Globus pallidus (tissue), 1 donor: ENCODE results near the gene SGTB.
A peak's percentile ranks its signal among the peaks of the same experiment; 100 is the strongest.
"Not testable (repeated sequence)": the region's sequence is repeated elsewhere in the genome, so short reads cannot be mapped to it uniquely, and the experiment has no call there.

ENCODE experiments used
- DNase-seq: peaks from one replicate; pipeline ENCODE4 v3.0.0-alpha.2; 2015; ENCODE audit warnings: low spot score

The SGTB gene

DNA sequence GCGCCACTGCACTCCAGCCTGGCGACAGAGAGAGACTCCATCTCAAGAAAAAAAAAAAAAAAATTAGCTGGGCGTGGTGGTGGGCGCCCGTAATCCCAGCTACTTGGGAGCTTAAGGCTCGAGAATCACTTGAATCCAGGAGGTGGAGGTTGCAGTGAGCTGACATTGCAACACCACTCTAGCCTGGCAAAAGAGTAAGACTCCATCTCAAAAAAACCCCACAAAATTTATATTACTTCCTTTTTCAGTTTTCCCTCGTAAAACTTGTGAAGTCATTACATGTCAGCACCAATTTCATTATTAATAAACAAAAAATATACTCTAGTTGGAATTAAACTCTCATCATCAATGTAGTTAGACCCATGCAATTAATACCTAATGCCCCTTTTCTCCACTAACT is 53.2 kb downstream of the SGTB start:
- DNase-seq, result no peak

DNA sequence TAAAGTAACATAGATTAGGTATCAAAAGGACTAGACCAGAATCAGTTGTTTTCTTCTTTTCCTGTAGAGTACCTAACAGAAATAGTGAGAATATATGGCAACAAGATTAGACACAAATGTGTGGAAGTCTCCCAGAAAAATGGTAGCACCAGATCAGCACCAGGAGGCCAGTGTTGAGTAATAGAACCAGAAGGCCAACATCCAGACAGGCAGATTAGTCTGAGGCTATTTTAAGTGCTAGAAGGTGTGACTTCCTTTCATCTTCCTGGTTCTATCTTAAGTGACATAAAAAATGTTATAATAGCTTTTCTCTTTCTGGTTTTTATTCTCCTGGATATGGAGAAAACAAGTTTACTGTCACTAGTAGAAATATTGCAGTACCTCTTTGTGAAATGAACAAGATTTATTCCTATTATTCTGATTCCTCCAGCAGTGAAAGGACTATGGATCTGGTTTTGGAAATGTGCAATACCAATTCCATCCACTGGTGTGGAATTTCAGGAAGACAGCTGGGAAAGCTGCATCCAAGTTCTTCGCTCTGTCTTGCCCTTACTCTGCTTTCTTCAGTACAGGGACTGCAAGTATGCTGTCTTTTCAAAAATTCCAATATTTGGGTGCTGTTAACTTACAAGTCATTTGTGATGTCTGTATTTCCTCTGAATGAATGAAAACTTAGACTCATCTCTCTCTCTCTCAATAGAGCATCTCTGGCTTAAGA is 57.9 kb downstream of the SGTB start:
- no peak for DNase-seq

DNA sequence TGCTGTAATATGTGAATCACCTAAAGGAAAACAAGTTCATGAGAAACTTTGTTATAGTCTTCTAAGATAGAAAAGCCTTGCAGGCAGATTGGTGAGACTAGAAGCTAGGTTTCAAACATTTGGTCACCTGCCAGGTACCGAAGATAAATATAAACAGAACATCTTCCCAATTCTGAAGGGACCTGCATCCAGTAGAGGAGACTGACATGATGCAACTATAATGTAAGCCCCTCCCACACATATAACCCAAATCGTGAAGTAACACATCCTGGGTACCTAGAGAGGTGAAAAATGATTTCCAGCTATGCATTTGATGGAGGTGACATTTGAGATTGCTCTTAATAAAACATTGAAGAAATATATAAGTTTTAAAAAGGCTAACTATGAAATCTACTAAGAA is 67.2 kb downstream of the SGTB start:
- no peak for DNase-seq

DNA sequence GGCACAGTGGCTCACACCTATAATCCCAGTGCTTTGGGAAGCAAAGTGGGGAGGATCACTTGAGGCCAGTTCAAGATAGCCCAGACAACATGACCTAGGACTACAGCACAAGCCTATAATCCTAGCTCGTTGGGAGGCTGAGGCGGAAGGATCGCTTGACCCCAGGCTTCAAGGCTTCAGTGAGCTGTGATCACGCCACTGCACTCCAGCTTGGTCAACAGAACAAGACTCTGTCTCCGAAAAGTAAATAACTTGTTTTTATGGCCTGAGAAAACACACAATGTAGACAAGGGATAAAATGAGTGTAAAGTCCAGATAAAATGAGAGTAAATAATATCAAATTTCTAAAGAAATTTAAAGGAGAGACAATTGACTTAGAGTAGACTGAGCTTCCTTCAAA is 70.8 kb downstream of the SGTB start:
- no peak for DNase-seq

DNA sequence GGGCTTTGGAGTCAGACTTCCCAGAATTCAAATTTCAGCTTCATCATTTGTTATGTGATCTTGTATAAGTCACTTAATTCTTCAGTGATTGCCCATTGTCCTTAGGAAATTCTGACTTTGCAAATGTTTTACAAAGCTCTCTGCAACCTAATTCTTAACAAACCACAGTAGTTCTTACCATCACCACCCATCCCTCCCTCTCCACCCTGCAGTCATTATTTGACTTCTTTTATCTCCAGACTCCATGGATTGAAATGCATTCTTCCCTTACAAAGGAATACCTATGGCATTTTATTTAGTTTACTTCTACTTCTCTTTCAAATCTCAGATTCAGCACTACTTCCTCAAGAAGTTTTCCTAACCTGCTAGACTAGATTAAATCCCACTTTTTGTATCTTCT is 74.0 kb downstream of the SGTB start:
- no peak for DNase-seq

DNA sequence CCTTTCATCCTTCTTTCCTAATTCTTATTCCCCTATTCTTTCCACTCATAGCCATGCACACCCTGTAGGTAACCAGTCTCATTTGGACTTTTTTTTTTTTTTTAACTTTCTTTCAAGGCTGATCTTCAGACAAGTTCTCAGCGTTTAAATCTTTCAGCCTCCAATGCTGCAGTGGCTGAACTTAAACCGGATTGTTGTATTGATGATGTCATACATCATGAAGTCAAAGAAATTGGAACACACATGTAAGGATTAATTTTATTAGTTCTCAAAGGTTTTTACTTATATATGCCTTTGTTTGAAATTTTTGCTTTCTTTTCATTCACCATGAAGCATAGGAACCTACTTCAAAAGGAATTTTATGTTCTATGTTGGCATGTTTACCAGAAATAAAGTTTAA is 75.0 kb downstream of the SGTB start:
- DNase-seq, result no peak

DNA sequence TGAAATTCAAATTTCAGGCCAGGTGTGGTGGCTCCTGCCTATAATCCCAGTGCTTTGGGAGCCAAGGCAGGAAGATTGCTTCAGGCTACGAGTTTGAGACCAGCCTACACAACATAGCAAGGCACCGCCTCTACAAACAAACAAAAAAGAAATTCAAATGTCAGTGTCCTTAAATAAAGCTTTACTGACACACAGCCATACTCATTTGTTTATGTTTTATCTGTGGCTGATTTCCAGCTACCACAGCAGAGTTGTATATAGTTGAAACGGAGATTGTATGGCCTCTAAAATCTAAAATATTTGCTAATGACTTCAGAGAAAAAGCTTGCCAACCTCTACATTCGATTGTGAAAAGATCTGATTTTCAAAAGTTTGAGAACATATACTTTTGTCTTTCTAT is 81.7 kb downstream of the SGTB start:
- DNase-seq, result no peak

DNA sequence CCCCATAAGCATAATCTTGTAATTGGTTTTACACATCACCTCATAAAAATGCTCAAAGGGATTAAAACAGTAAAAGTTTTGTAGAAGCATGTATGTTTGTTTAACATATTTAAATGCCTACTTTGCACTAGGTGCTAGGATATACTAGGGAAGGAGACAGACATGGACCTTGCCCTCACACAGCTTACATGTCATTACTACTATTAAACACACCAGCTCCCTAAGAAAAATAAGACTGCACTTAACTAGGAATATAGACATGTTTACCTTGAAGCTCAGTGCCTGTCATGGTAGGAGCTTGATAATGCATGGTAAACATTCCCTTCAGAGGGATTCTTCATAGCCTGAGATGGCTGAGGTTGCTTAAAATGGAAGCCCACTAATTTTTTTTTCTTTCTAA is 90.9 kb downstream of the SGTB start:
- DNase-seq, result no peak

DNA sequence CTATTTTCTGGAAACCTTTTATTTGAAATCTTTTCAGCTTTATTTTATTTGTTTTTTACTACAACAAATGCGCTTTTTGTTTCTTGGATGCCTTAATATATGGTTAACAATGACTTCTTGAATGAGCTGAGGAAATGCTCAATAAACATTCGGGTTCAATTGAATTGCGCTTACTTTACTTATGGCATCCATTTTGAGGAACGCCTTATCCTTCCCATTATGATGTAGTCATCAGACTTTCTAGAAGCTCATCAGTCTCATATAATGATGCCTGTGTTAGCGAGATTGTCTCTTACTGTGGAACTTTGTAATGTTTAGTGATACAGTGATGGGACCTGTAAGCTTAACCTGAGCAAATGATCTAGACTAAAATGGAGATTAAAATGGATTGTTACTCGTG is 96.2 kb downstream of the SGTB start:
- peak; percentile 2 for DNase-seq

DNA sequence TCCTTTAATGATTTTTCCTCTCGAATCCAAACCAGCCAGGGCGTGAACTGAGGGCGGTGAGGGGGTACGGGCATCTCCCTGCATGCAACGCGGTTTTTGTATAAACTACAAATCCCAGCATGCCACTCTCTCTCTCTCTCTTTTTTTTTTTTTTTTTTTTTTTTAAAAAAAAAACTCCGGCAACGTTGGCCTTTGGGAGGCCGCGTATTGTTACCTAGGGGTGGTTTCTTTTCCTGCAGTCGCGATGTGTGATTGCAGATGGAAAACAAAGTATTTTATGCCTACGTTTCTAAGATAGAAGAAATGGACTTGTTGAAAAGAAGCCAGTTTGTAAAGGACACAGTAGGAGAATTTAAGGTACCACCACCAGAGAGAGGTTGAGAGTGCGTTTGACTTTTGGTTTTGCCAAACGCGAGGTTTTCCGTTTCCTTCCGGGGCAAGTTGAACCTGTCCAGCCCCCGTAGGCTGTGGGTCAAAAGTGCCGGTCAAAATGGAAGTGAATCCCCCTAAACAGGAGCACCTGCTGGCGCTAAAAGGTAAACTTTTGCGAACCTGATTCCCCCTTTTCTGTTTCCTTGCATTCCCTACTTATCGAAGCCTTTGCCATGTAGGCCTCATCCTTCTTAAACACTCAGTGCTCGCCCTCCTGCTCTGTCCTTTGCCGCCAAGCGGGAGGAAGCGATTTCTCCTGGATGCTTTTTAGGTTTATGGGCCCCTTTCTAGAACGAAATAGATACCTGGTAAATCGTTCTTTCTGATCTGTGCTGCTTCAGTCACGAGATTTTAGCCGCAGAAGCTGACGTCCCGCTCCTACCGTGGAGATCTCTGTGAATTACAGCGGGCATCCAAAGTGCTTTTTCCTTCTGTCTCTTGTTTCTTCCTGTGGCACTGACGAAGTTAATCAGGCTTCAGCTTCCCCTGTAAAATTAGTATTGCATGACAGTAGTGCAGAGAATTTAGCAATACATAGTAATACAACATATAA is 97.0 kb downstream of the SGTB start, which contains the start of the genes SHLD3 and TRAPPC13:
SHLD3 (plus strand) TSS at position 457 of the 985 bp plus-strand sequence. CDS start 4,561 bp downstream, outside the sequence.
TRAPPC13 (plus strand) TSS at position 457 of the 985 bp plus-strand sequence; CDS start at position 491, 34 bp downstream.
- peak; percentile 87 for DNase-seq

DNA sequence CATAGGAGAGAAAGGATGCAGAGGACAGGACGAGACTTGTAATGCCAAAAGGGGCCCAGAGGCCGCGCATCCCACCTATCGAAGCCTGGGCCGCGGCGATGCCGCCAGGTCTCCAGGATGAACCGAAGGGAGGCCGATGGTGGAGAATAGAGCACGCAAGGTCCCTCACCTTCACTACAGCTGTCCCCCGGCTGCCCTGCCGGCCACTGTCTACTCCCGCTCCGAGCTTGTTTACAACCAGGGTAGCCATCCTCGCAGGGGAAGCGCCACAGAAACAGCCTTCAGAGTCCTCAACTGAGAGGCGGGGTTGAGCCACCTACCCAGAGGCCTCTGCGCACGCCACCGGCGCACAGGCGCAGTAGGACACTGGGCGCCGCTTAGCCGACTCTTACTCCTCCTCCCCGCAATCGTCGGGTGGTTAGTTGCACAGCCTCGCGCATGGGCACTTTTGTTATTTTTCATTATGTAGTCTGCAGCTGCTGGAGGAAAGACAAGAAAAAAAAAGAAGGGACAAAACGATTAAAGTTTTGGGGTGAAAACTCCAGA is 97.8 kb downstream of the SGTB start, which contains the start of gene TRIM23:
TRIM23 (minus strand) TSS at position 309 of the 546 bp plus-strand sequence; CDS start at position 250, 59 bp downstream.
- peak; percentile 95 for DNase-seq

DNA sequence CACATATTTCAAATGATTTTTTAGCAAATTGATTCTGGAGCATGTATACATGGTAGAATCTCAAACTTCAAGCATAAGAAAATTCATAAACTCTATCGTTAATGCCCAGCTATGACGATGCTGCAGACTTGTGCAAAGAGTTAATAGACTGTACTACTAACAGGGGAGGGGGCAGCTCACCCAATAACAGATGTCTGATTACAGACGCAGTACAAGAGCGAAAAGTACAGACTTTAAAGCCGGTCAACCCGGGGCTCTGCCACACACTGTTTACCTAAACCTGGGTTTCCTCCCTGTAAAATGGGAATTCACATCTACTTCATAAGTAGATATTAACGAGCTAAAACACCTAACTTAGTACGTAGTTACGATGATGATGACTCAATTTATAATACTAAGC is 98.4 kb downstream of the SGTB start:
- peak; percentile 3 for DNase-seq

DNA sequence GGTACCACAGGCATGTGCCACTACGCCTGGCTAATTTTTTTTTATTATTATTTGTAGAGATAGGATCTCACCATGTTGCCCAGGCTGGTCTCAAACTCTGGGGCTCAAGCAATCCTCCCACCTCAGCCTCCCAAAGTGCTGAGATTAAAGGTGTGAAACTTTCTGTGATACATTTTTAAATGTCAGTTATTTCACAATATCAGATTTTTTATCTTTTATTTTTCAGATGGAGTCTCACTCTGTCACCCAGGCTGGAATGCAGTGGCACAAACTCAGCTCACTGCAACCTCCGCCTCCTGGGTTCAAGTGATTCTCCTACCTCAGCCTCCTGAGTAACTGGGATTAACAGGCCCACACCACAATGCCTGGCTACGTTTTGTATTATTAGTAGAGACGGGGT is 99.9 kb downstream of the SGTB start:
- DNase-seq, result not testable (repeated sequence)

DNA sequence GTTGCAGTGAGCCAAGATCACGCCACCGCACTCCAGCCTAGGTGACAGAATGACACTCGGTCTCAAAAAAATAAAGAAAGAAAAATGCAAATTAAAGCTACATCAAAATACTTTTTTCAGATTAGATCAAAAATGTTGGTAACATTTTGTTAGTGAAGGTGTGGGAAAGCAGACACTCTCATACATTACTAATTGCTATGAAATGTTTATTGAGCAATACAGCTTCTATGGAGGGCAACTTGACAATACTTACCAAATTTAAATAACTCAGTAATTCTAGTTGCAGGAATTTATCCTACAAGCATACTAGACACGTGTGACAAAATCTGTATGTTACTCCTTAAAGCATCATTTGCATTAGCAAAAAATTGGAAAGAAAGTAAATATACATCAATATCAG is 101.9 kb downstream of the SGTB start:
- no peak for DNase-seq
